Neural crest cell (in vitro differentiated cells): ENCODE results near the gene SPDYC. TPM values are rescaled to one million over a fixed set of nuclear protein-coding genes. Genes with fewer than 3 reads are reported as not detected.

Experiments used
- DNase-seq: peaks from one replicate; pipeline ENCODE4 v3.0.0; 2021; ENCODE audit warnings: low read depth, mixed read lengths, low spot score
- H3K27ac Mint-ChIP-seq: one replicate; pipeline ENCODE4 v1.8.0; 2021; ENCODE audit warnings: mild to moderate bottlenecking, mixed read lengths; ENCODE audit not compliant: unreplicated experiment
- H3K27me3 Mint-ChIP-seq: 2 replicates; pipeline ENCODE4 v1.8.0; 2021; ENCODE audit warnings: low read depth, mild to moderate bottlenecking, mixed read lengths
- H3K36me3 Mint-ChIP-seq: 2 replicates; pipeline ENCODE4 v1.8.0; 2021; ENCODE audit warnings: low read depth, mild to moderate bottlenecking, mixed read lengths
- H3K4me1 Mint-ChIP-seq: 2 replicates; pipeline ENCODE4 v1.8.0; 2021; ENCODE audit warnings: mixed read lengths
- H3K4me3 Mint-ChIP-seq: one replicate; pipeline ENCODE4 v1.8.0; 2021; ENCODE audit warnings: mild to moderate bottlenecking, mixed read lengths
- H3K9me3 Mint-ChIP-seq: 2 replicates; pipeline ENCODE4 v1.8.0; 2021; ENCODE audit warnings: mixed read lengths
- CTCF ChIP-seq: fragments of 200-600 bp; sonication (generic); conservative IDR thresholded peaks from 2 replicates; pipeline ENCODE4 v1.5.0; 2021; ENCODE audit warnings: antibody characterized with exemption, mild to moderate bottlenecking
- long read RNA-seq: library from polyadenylated mRNA; unstranded; transcript quantifications from one replicate; pipeline ENCODE4 v2.0.0, GENCODE V29; 2020
- total RNA-seq: library from RNA; stranded (reverse); gene quantifications from 2 replicates; pipeline ENCODE4 v1.2.1, GENCODE V29; 2021

SPDYC gene
- total RNA-seq, result not detected in 2 replicates
- long read RNA-seq, result 0 reads

DNA sequence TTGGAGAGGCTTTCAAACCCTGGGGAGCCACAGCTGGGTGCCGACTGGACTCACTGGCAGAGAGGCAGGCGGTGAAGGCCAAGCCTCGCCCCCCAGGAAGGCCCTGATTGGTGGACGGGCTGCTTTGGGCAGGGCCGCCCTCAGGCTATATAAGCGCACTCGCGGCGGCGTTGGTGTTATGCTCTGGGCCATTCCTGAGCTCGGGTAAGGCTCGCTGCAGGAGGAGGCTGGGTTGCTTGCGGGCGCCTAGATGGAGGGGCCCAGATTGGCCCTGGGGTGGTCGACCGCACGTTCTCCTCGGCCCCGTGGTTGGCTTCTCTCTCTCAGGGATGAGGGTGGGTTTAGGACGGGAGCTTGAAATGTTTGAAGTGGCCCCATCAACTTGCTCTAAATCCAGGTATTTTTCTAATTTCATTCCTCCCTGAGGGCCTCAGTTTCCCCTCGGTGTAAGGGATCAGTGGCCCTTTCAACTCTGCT is at the start of gene SPDYC:
Gene SPDYC (plus strand): TSS at position 176 of the 477 bp plus-strand sequence. CDS start 1,125 bp downstream, outside the sequence.
- Mint-ChIP-seq H3K4me1 (peaks cover 10% of the 10 kb centered on the region), H3K27me3 (no peaks in the 10 kb centered on the region), H3K36me3 (no peaks in the 10 kb centered on the region), H3K27ac (peak within 1 kb of the TSS; percentile 93), H3K4me3 (no peak within 1 kb of the TSS), H3K9me3 (no peaks in the 10 kb centered on the region)
- no peak for DNase-seq
- TF ChIP-seq CTCF, result no peak

DNA sequence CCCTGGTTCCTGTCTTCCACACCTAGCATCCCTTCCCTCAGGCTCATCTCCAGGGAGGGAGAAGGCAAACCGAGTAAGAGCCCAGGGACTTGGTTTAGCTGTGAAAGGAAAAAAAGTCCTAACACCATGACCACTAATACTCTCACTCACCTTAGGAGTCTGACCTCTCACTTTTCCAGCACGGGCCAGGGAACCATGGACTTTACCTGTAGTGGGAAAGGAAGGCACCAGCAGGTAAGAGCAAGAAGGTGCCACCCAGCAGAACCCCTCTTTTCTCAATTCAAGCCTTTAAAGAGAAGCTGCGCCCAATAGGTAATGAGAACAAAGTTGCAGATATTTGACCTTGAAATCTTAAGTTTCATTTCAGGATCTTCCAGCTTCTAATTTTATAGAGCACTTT is 49.2 kb upstream of the SPDYC start:
- peak overlapping the region; percentile 100 for H3K4me3 Mint-ChIP-seq
- peak overlapping the region; percentile 99 for H3K27ac Mint-ChIP-seq
- no peak for TF ChIP-seq CTCF
- peaks cover 6% of the 10 kb centered on the region for H3K27me3 Mint-ChIP-seq
- no peaks in the 10 kb centered on the region for H3K9me3 Mint-ChIP-seq
- H3K36me3 Mint-ChIP-seq, result peaks cover 15% of the 10 kb centered on the region
- no peak for DNase-seq
- peaks cover 49% of the 10 kb centered on the region for H3K4me1 Mint-ChIP-seq

- peaks cover 17% of the 10 kb centered on the region for H3K36me3 Mint-ChIP-seq
- no peak for TF ChIP-seq CTCF
- H3K27ac Mint-ChIP-seq, result peak overlapping the region; percentile 99
- peak overlapping the region; percentile 100 for H3K4me3 Mint-ChIP-seq
- H3K4me1 Mint-ChIP-seq, result peaks cover 49% of the 10 kb centered on the region
- H3K9me3 Mint-ChIP-seq, result no peaks in the 10 kb centered on the region
- H3K27me3 Mint-ChIP-seq, result peaks cover 6% of the 10 kb centered on the region
- DNase-seq, result no peak
Observed at GRCh38 chr11:65121447-65121864, 48.6 kb upstream of the SPDYC start.

- TF ChIP-seq CTCF, result no peak
- Mint-ChIP-seq H3K4me3 (peak within 1 kb of the TSS; percentile 100), H3K27me3 (peaks cover 6% of the 10 kb centered on the region), H3K27ac (peak within 1 kb of the TSS; percentile 99), H3K9me3 (no peaks in the 10 kb centered on the region), H3K36me3 (peaks cover 19% of the 10 kb centered on the region), H3K4me1 (peaks cover 46% of the 10 kb centered on the region)
- DNase-seq, result peak; percentile 94
Observed at GRCh38 chr11:65121865-65122696, 48.0 kb upstream of the SPDYC start, which contains the start of the genes FAU and MRPL49. FAU (minus strand) TSS chr11:65122134; CDS start chr11:65121813, 321 bp downstream. MRPL49 (plus strand) TSS chr11:65122321; CDS start chr11:65122347, 26 bp downstream.

DNA sequence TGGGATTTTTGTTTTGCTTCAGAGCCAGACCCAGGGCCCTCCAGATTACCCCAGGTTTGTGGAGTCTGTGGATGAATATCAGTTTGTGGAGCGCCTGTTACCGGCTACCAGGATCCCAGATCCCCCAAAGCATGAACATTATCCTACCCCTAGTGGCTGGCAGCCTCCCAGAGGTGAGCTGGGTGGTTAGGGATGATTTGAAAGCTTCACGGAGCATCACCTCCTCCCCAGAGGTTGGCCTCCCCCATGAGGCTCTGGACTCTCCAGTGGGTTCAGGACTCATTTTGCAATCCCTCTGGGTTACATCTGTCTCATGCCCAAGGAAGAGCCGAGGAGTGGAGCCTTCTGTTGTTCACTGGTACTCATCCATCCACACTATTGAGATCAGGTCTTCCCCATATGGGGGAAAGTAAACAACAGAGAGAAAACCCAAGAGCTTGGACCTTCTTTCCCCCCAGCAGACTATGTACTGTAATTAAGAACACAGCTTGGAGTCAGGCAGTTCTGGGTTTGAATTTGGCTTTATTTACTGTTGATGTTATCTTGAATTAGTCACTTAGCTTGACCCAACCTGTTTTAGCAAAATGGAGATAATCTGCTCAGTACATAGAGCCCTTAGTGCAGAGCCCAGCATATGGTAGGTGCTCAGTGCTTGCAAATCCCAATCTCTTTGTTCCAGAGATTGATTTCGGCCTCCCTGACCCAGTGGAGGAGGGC is 45.4 kb upstream of the SPDYC start:
- DNase-seq, result no peak
- no peak for TF ChIP-seq CTCF
- no peak overlapping the region for H3K27ac Mint-ChIP-seq
- H3K9me3 Mint-ChIP-seq, result no peaks in the 10 kb centered on the region
- peaks cover 30% of the 10 kb centered on the region for H3K4me1 Mint-ChIP-seq
- peaks cover 13% of the 10 kb centered on the region for H3K36me3 Mint-ChIP-seq
- H3K27me3 Mint-ChIP-seq, result no peaks in the 10 kb centered on the region
- peak overlapping the region; percentile 82 for H3K4me3 Mint-ChIP-seq
